HL-60/S4 (cell line): ENCODE measurements around the gene DNAJC30.

Source experiments
- in situ Hi-C: fragments of 300-500 bp; cut with MboI; formaldehyde crosslinking; loops from 2 replicates; pipeline ENCODE4 v1.14.3; 2022; ENCODE audit warnings: low sequenced_read_pairs

Gene DNAJC30

DNA sequence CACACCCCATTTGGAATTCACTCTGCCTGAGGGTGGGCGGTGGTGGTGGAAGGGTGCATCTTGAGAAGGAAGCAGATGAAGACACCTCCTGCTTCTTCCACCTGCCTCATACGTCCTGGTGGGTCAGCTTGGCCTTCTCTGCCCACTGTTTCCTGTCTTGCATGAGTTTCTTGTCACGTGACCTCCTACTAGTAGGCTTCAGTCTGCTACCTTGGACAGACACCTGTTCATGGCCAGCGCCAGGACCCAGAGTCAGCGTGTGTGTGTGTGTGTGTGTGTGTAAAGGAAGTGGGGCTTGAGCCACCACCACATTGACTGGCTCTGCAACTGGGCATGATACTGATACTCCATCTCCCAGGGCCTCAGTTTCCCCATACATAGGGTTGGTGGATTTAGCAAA, 32.7 kb downstream of the DNAJC30 start:
- in situ Hi-C loops = no loop called here

DNA sequence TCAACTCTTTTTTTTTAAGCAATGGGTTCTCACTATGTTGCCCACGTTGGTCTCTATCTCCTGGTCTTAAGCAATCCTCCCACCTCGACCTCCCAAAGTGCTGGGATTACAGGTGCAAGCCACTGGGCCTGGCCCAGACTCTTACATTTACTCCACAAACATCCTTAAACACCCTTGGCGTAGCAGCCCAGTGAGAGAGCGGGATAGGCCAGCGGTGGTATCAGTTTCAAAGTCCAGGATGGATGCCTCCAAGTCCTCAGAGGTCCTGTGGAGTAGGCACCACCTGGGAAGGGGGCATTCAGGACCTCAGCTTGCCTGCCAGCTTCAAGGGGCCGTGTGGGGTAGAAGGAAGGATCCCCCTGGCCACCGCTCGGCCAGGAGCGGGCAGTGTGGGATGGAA, 33.7 kb downstream of the DNAJC30 start:
- in situ Hi-C loops = no loop called here

DNA sequence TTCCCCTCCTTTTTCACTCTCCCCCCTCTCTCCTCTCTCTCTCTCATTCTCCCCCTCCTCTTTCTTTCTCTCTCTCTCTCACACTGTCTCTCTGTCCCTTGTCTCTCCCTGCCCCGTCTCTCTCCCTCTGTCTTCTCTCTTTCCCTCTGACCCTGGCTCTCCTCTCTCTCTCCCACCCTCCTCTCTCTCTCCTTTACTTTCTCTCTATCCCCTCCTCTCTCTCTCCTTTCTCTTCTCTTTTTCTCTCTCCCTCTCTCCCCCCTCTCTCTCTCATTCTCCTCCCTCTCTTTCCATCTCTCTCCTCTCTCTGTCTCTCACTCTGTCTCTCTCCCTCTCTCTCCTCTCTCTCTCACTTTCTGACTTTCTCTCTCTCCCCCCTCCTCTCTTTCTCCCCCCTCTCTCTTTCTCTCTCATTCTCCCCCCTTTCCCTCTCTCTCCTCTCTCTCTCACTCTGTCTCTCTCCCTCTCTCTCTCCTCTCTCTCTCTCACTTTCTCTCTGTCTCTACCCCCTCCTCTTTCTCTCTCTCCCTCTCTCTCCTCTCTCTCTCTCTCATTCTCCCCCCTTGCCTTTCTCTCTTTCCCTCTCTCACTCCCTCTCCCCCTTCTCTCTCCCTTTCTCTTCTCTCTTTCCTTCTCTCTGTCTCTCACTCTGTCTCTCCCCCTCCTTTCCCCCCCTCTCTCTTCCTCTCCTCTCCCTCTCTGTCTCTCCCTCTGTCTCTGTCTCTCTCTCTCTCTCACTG, 34.5 kb downstream of the DNAJC30 start:
- in situ Hi-C loops = no loop called here

DNA sequence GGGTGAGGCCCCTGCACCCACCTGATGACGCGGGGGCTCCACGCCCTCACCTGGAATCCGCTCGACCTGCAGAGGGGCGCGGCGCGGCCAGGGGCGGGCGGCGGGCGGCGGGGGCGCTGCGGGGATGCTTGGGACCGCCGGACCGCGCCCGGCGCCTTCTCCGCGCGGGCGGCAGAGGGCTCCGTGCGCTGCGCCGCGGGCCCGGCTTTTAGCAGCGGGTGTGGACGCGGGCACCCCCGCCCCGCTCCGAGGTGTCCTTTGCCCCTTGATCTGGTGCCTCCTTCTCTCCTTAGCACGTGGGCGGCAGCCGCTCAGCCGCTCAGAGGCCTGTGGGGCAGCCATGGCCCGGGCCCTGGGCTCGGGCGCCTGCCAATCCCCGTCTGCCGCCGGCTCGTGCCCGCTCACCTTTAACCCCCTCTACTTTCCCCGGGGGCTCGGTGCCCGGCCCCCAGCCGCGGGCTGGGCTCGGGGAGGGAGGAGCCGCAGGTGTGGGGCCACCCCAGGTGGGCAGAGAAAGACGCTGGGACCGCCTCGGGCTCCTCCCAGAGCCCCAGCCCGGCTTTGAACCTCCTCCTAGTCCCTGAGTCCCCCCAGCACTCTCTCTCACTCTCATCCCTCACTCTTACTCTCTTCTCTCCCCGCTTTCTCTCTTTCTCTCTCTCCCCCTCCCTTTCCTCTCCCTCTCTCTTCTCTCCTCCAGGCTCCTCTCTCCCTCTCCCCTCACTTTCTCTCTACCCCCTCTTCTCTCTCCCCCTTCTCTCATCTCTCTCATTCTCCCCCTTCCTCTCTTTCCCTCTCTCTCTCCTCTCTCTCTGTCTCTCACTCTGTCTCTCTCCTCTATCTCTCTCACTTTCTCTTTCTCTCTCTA, 35.3 kb downstream of the DNAJC30 start:
- in situ Hi-C loops = no loop called here

DNA sequence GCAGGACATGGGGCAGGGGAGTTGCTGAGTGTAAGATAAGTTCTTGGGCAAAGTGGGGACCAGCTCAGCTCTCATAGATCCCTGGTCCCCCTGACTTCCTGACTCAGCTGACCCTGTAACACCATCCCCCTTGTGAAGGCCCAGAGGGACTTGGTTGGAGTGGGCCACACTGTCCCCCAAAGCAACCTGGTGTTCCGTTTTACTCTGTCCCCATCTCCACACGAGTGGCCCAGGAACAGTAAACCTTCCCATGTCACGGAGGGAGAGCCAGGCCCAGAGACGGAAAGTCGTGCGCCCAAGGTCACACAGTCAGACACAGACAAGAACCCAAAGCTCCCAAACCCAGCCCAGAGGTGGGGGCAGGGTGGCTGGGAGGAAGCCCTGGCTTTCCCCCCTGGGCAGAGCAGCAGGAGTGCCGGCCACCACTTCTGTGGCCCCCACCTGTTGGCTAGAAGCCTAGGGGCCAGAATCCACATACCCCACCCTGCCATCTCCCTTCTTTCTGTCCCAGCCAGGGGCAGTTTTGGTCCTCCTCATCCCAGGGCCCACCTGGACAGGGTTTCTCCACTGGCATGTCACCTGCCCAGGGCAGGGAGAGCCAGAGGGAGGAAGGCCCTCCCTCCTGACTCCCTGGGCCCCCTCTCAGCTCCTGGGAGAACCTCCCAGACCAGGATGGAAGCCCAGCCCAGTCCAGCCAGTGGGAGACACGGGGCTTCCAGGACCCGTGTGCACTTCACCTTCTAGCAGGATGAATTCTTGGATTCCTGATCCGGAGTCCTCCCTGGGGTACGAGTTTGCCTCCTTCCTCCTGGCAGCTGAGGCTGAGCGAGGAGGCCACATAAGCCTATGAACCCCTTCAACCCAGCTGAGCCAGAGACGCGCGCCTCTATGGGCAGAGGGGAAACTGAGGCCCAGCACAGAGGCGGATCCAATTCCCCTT, 36.2 kb downstream of the DNAJC30 start:
- in situ Hi-C loops = no loop called here

DNA sequence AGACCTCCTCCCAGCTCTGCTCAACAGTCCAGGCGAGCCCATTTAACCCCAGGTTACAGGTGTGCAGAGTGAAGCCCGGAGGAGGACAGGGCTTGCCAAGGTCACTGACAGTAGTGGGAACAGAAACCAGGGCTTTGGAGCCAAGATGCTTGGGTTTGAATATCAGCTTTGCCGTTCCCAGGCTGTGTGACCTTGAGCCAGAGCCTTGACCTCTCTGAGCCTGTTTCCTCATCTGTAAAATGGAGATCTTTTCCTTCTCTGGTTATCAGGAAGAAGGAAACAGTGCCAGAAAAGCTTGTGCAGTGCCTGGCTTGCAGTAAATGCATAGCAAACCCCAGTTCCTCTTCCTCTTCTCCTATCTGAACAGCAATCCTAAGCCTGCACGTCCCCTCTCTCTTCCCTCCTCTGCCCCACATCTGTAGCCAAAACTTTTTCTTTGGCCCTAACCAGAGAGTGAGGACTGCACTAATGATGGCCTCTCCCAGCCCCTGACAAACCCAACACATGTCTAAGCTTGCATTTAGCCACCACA, 37.5 kb downstream of the DNAJC30 start:
- in situ Hi-C loops = no loop called here

DNA sequence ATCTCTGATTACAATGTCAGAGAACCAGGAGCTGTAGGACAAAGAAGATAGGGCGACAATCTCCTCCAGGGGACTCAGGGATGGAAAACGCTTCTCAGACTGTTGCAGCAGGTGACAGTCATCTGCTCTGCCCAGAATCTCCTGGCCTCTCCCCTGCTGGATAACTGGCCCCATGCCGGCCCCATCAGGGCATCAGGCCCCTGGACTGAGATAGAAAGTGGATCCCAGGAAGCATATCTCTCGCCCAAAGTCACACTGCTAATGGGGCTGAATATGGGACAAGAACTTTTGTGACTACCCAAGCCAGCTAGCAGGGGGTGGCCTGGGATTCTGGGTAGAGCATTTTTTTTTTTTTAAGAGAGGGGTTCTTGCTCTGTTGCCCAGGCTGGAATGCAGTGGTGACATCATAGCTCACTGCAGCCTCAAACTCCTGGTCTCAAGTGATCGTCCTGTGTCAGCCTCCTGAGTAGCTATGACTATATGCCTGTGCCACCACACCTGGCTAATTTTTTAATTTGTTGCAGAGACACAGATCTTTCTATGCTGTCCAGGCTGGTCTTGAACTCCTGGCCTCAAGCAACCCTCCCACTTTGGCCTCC, 38.5 kb downstream of the DNAJC30 start:
- in situ Hi-C loops = no loop called here

DNA sequence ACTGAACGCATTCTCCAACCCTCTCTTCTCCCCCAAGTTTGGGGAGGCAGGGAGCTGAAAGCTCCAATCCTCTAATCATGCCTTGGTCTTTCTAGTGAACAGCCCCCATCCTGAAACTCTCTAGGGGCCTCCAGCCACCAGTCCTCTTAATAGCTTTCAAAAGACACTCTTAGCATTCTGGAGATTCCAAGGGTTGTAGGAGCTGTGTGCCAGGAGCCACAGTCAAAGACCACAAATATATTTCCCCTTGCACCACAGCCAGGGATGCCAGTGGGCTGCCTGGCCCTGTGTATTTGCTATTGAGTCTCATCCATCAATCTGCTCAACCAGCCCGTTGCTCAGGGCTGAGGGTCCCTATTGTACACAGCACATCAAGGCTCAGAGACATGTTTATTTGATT, 40.4 kb downstream of the DNAJC30 start:
- in situ Hi-C loops = no loop called here

DNA sequence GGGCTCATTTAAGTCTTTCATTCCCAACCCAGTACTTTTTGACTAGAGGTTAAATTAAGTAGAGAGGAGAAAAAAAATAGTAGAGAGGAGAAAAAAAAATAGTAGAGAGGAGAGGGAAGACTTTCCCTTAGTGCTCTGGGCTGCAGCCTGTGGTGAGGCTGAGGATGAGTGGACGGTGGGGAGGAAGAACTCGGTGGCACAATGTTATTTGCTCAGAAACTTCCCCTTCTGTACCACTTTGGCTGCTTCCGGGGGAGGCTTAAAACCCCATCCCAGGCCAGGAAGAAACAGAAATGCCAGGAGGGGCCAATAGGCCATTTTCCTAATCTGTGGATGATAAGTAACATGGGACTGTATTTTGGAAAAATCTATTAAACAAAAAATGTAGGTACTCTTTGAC, 44.3 kb downstream of the DNAJC30 start:
- in situ Hi-C loops = no loop called here

DNA sequence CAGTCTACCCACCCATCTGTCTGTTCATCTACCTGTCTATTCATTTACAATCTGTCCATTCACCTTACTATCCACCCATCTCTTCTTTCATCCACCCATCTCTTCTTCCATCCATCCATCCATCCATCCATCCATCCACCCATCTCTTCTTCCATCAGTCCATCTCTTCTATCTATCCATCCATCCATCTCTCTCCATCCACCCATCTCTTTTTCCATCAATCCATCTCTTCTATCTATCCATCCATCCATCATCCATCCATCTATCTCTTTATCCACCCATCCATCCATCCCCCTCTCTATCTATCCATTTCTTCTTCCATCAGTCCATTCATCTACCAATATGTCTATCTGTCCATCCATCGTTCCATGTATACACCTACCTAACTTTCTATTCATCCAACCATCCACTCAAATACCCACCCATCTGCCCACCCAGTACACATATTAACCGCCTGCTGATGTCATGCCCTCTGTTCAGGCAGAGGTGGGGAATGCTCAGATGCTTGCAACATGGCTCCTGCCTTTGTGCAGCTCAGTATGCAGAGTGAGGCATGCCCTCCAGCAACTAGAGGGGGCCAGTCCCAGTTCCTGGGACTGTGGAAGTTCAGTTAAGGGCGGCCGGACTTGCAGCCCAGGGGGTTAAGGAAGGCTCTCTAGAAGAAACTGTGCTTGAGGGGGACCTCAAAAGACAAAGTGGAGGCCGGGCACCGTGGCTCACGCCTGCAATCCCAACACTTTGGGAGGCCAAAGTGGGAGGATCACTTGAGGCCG, 47.6 kb downstream of the DNAJC30 start:
- in situ Hi-C loops = no loop called here

DNA sequence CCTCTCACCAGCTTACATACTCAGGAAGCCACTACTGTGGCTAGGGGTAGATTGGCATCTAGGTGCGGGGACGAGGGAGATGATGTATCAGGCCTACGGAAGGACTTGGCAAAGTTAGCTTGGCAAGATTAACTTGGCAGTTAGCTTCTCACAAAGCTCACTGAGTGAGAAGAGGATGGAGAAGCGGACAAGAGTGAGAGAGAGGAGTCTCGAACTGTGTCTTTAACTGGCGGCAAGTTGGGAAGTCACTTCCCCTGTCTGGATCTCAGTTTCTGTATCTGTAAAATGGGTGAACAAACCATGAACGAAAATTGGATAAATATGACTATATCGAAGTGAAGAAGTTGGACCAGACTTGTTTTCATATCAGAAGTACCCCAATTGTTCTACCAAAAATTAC, 49.4 kb downstream of the DNAJC30 start:
- in situ Hi-C loops = no loop called here

DNA sequence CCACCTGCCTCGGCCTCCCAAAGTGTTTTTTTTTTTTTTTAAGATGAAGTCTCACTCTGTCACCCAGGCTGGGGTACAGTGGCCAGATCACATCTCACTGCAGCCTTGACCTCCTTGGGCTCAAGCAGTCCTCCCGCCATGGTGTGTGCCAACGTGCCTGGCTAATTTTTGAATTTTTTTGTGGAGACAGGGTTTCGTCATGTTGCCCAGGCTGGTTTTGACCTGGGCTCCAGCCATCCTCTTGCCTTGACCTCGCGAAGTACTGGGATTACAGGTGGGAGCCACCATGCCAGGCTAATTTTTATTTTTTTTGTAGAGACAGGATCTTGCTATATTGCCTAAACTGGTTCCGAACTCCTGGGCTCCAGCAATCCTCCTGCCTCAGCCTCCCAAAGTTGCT, 49.9 kb downstream of the DNAJC30 start:
- in situ Hi-C loops = no loop called here

DNA sequence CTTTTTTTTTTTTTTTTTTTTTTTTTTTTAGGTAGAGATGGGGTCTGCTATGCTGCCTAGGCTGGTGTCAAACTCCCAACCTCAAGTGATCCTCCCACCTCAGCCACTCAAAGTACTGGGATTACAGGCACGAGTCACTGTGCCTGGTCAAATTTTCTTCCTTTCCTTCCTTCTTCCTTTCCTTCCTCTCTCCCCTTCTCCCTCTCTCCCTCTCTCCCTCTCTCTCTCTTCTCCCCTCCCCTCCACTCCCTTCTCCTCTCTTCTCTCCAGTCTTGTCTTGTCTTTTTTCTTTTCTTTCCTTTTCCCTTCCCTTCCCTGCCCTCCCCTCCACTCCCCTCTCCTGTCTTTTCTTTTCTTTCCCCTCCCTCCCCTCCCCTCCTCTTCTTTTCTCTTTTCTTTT, 51.7 kb downstream of the DNAJC30 start:
- in situ Hi-C loops = no loop called here
